Effector memory CD8-positive, alpha-beta T cell (primary cell): Measurements from ENCODE around the gene VPS8.
"Not testable (repeated sequence)": the region's sequence is repeated elsewhere in the genome, so short reads cannot be mapped to it uniquely, and the experiment has no call there.

Experiments used
- ATAC-seq: fragments of 150-1000 bp; cut with Tn5 transposase; replicated peaks from 2 replicates; pipeline ENCODE4 v1.10.0; 2021; ENCODE audit warnings: mild to moderate bottlenecking, moderate library complexity
- DNase-seq, 3 experiments: peaks; one replicate each; pipeline ENCODE4 v3.0.0; 2021
- H3K27ac Mint-ChIP-seq, 2 donors: one replicate each; pipeline ENCODE4 v1.8.0; 2022; ENCODE audit warnings: mild to moderate bottlenecking in 2 of 2, mixed read lengths in 2 of 2, moderate library complexity in 2 of 2
- H3K27me3 Mint-ChIP-seq, 2 donors: one replicate each; pipeline ENCODE4 v1.8.0; 2022; ENCODE audit warnings: mixed read lengths in 2 of 2
- H3K36me3 Mint-ChIP-seq: one replicate; pipeline ENCODE4 v1.8.0; 2022; ENCODE audit warnings: mild to moderate bottlenecking, moderate library complexity, mixed read lengths; ENCODE audit not compliant: insufficient read depth
- H3K4me1 Mint-ChIP-seq, 2 donors: one replicate each; pipeline ENCODE4 v1.8.0; 2022; ENCODE audit warnings: low read depth in 2 of 2, mixed read lengths in 2 of 2
- H3K4me3 Mint-ChIP-seq, 2 donors: one replicate each; pipeline ENCODE4 v1.8.0; 2022; ENCODE audit warnings: mild to moderate bottlenecking in 2 of 2, mixed read lengths in 2 of 2, moderate library complexity in 2 of 2
- H3K9me3 Mint-ChIP-seq, 2 donors: one replicate each; pipeline ENCODE4 v1.8.0; 2022; ENCODE audit warnings: mixed read lengths in 2 of 2

Gene VPS8

DNA sequence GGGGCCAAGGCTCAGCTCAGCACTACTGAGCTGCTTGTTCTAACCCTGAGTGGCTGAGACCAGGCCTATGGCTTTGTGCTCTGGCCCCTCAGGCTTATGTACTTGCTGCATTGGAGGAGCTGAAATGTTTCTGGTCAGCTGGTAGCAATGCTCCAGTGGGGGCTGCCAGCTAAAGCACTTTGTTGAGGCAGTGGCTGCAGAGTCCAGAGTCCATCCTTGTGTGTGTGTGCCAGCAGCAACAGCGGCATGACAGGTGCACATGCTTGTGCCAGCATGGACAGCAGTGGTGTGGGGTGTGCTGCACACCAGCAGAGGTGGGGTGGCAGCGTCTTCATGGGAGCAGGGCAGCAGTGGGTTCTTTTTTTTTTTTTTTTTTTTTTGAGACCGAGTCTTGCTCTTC, 169.1 kb downstream of the VPS8 start:
- Mint-ChIP-seq H3K27me3 (no peaks in the 10 kb centered on the region), H3K4me1 (peaks cover 6 to 11% of the 10 kb centered on the region in 2 donors), H3K4me3 (no peak overlapping the region), H3K9me3 (peaks cover 0 to 6% of the 10 kb centered on the region in 2 donors), H3K27ac (no peak overlapping the region), H3K36me3 (peaks cover 22% of the 10 kb centered on the region)
- no peak for DNase-seq
- ATAC-seq, result no peak

DNA sequence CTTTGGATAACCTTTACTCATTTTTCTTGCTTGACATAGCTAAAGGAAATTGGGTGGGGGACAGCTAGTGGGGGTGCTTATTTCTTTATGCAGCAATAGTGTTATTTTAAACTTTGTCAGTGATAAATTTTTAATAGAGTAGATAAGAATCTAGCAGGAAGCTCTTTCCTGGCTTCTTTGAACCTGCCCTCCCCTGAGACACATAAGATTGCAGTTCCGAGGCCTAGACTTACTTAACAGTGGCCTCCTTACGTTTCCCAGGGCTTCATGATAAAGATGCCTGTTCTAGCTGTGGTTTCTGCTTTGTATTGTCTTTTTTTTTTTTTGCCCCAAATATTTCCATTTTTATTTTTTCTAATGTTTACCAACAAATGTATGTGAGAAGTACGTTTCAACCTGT, 170.1 kb downstream of the VPS8 start:
- Mint-ChIP-seq H3K4me1 (peaks cover 6 to 11% of the 10 kb centered on the region in 2 donors), H3K36me3 (peaks cover 26% of the 10 kb centered on the region), H3K9me3 (no peaks in the 10 kb centered on the region), H3K27ac (no peak overlapping the region), H3K27me3 (no peaks in the 10 kb centered on the region), H3K4me3 (no peak overlapping the region)
- ATAC-seq (no peak), DNase-seq (no peak)

GRCh38 chr3:184985586-184985985, 173.6 kb downstream of the VPS8 start:
- Mint-ChIP-seq H3K27me3 (no peaks in the 10 kb centered on the region), H3K9me3 (no peaks in the 10 kb centered on the region), H3K4me3 (no peak overlapping the region), H3K27ac (no peak overlapping the region), H3K4me1 (peaks cover 1 to 2% of the 10 kb centered on the region in 2 donors), H3K36me3 (peaks cover 34% of the 10 kb centered on the region)
- ATAC-seq (no peak), DNase-seq (no peak)

GRCh38 chr3:184986366-184986889, 174.5 kb downstream of the VPS8 start:
- no peak for ATAC-seq
- Mint-ChIP-seq H3K27me3 (no peaks in the 10 kb centered on the region), H3K4me1 (no peaks in the 10 kb centered on the region), H3K9me3 (no peaks in the 10 kb centered on the region), H3K27ac (no peak overlapping the region), H3K36me3 (peaks cover 34% of the 10 kb centered on the region), H3K4me3 (no peak overlapping the region)
- no peak for DNase-seq

DNA sequence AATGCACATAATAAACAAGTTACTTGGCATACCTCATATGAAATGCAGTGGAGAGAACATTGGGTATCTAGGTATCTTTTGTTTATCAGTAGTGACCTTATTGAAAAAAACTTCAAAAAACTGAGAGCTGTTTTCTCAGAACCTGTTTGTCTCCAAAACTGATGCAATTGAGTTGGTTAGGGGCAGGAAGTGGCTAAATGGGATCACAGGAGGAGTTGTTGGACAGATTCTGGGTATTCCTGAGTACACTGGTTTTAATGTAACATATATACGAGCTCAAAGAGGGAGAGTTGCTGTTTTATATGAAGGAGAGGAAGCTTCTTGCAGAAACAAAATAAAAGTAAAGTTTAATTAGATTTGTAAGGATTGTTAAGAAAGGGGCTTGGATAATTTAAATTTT, 181.4 kb downstream of the VPS8 start:
- Mint-ChIP-seq H3K4me3 (no peak overlapping the region), H3K4me1 (no peaks in the 10 kb centered on the region), H3K9me3 (no peaks in the 10 kb centered on the region), H3K36me3 (peaks cover 10% of the 10 kb centered on the region), H3K27ac (no peak overlapping the region), H3K27me3 (no peaks in the 10 kb centered on the region)
- ATAC-seq, result no peak
- no peak for DNase-seq

GRCh38 chr3:185003876-185004275, 191.9 kb downstream of the VPS8 start:
- H3K9me3 Mint-ChIP-seq, ATAC-seq, H3K4me3 Mint-ChIP-seq, H3K4me1 Mint-ChIP-seq, DNase-seq, H3K27me3 Mint-ChIP-seq, H3K27ac Mint-ChIP-seq: not testable (repeated sequence)
- peaks cover 38% of the 10 kb centered on the region for H3K36me3 Mint-ChIP-seq

- no peak overlapping the region for H3K4me3 Mint-ChIP-seq
- H3K4me1 Mint-ChIP-seq, result no peaks in the 10 kb centered on the region
- H3K27ac Mint-ChIP-seq, result no peak overlapping the region
- H3K9me3 Mint-ChIP-seq, result peaks cover 3 to 8% of the 10 kb centered on the region in 2 donors
- no peaks in the 10 kb centered on the region for H3K27me3 Mint-ChIP-seq
- peaks cover 9% of the 10 kb centered on the region for H3K36me3 Mint-ChIP-seq
- DNase-seq, result no peak
- ATAC-seq, result no peak
Observed at GRCh38 chr3:185009650-185010049, 197.7 kb downstream of the VPS8 start.

GRCh38 chr3:185017584-185017983, 205.6 kb downstream of the VPS8 start:
- not testable (repeated sequence) for H3K4me1 Mint-ChIP-seq, H3K27ac Mint-ChIP-seq, H3K36me3 Mint-ChIP-seq, ATAC-seq, H3K27me3 Mint-ChIP-seq, H3K9me3 Mint-ChIP-seq, H3K4me3 Mint-ChIP-seq, DNase-seq

- not testable (repeated sequence) for H3K27ac Mint-ChIP-seq, DNase-seq, H3K4me3 Mint-ChIP-seq, H3K27me3 Mint-ChIP-seq, H3K4me1 Mint-ChIP-seq, H3K9me3 Mint-ChIP-seq, H3K36me3 Mint-ChIP-seq, ATAC-seq
Observed at GRCh38 chr3:185017996-185018395, 206.0 kb downstream of the VPS8 start.

- Mint-ChIP-seq H3K9me3 (peaks cover 0 to 7% of the 10 kb centered on the region in 2 donors), H3K4me1 (no peaks in the 10 kb centered on the region), H3K27ac (no peak overlapping the region), H3K4me3 (no peak overlapping the region), H3K36me3 (peaks cover 8% of the 10 kb centered on the region), H3K27me3 (no peaks in the 10 kb centered on the region)
- DNase-seq (no peak), ATAC-seq (no peak)
Observed at GRCh38 chr3:185021256-185021655, 209.3 kb downstream of the VPS8 start.

GRCh38 chr3:185024406-185024805, 212.4 kb downstream of the VPS8 start:
- H3K9me3 Mint-ChIP-seq, result no peaks in the 10 kb centered on the region
- no peak overlapping the region for H3K4me3 Mint-ChIP-seq
- no peak for DNase-seq
- no peak for ATAC-seq
- no peak overlapping the region for H3K27ac Mint-ChIP-seq
- no peaks in the 10 kb centered on the region for H3K27me3 Mint-ChIP-seq
- peaks cover 15% of the 10 kb centered on the region for H3K36me3 Mint-ChIP-seq
- H3K4me1 Mint-ChIP-seq, result no peaks in the 10 kb centered on the region

DNA sequence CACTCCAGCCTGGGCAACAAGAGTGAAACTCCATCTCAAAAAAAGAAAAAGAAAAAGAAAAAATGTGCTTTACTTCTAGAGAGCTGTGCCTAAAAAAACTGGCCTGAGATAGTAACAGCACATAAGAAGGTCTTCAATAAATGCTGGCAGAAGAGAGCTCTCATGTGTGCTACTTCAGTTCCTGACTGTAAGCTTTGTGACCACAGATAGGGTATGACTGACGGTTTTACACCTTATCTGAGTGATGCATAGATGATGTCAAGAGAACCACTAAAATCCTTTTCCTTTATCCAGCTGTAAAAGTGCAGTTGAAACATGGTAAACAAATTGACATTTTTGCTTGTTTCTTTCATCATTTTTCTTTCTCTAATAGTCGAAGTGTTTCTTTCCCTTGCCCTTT, 213.0 kb downstream of the VPS8 start:
- no peak for ATAC-seq
- H3K4me3 Mint-ChIP-seq, result no peak overlapping the region
- H3K27me3 Mint-ChIP-seq, result no peaks in the 10 kb centered on the region
- H3K36me3 Mint-ChIP-seq, result peaks cover 15% of the 10 kb centered on the region
- no peaks in the 10 kb centered on the region for H3K9me3 Mint-ChIP-seq
- no peak for DNase-seq
- H3K4me1 Mint-ChIP-seq, result no peaks in the 10 kb centered on the region
- no peak overlapping the region for H3K27ac Mint-ChIP-seq

DNA sequence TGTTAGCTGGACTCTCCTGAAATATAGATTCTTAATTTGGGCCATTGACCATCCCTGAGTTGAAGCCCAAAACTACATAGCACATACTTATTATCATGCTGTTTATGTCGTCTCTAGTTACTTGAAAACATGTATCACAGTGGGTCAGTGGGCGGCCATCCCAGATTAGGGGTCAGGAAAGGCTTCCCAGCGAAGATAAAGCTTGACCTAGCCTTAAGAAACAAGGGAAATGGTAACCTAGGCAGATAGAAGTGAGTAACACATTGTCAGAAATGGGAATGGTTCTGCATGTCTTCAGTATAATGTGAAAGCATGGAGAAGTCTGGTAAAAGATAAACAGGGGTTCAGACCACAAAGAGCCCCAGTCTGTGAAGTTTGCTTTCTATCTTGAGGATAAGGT, 216.2 kb downstream of the VPS8 start:
- Mint-ChIP-seq H3K36me3 (peaks cover 15% of the 10 kb centered on the region), H3K27ac (no peak overlapping the region), H3K9me3 (no peaks in the 10 kb centered on the region), H3K27me3 (no peaks in the 10 kb centered on the region), H3K4me1 (no peaks in the 10 kb centered on the region), H3K4me3 (no peak overlapping the region)
- ATAC-seq, result no peak
- no peak for DNase-seq

- Mint-ChIP-seq H3K27me3 (no peaks in the 10 kb centered on the region), H3K4me3 (no peak overlapping the region), H3K36me3 (peaks cover 15% of the 10 kb centered on the region), H3K27ac (no peak overlapping the region), H3K4me1 (no peaks in the 10 kb centered on the region), H3K9me3 (no peaks in the 10 kb centered on the region)
- ATAC-seq, result no peak
- no peak for DNase-seq
Observed at GRCh38 chr3:185029086-185029485, 217.1 kb downstream of the VPS8 start.

DNA sequence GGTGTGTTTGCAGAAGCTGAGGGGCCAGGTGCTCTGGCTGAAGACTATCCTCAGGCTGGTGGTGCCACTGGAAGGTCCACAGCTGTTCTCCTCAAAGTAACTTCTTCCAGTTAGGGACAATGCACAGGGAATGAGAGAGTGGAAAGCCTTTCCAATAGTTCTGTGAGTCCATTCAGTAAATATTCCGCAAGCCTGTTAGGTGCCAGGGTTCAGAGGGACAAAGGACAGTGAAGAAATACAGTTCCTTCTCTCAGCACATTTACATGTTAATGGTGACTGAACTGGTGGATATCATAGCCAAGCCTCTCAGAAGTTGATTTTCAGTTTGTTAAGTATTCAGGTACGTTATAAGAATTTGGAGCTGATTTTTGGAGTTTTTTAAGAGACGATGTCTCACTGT, 218.4 kb downstream of the VPS8 start:
- Mint-ChIP-seq H3K27me3 (no peaks in the 10 kb centered on the region), H3K36me3 (peaks cover 14% of the 10 kb centered on the region), H3K9me3 (no peaks in the 10 kb centered on the region), H3K27ac (no peak overlapping the region), H3K4me3 (no peak overlapping the region), H3K4me1 (no peaks in the 10 kb centered on the region)
- ATAC-seq, result no peak
- DNase-seq, result no peak
